Activated T-helper 1 cell treated with anti-CD3 and anti-CD28 coated beads, Interleukin-12 subunit alpha, Interleukin-12 subunit beta, Interleukin-2, Interleukin-4 antibody, amounts not matched to agents 30 ng/mL and 10 ng/mL and 1 ng/mL, durations not matched to agents 14 hours and 24 hours and 36 hours (primary cell): ENCODE results near the gene MBOAT1. TPM values are rescaled to one million over a fixed set of nuclear protein-coding genes. Genes with fewer than 3 reads are reported as not detected.

ENCODE experiments used
- DNase-seq: peaks from one replicate; pipeline ENCODE4 v3.0.0; 2021; ENCODE audit warnings: low spot score
- H3K27ac Mint-ChIP-seq: one replicate; pipeline ENCODE4 v1.8.0; 2021; ENCODE audit warnings: mild to moderate bottlenecking, mixed read lengths
- H3K27me3 Mint-ChIP-seq: one replicate; pipeline ENCODE4 v1.8.0; 2022; ENCODE audit warnings: mild to moderate bottlenecking, moderate library complexity, mixed read lengths; ENCODE audit not compliant: insufficient read depth
- H3K36me3 Mint-ChIP-seq: one replicate; pipeline ENCODE4 v1.8.0; 2021; ENCODE audit warnings: low read depth, mixed read lengths
- H3K4me1 Mint-ChIP-seq: one replicate; pipeline ENCODE4 v1.8.0; 2021; ENCODE audit warnings: low read depth, mixed read lengths
- H3K4me3 Mint-ChIP-seq: one replicate; pipeline ENCODE4 v1.8.0; 2021; ENCODE audit warnings: mild to moderate bottlenecking, moderate library complexity, mixed read lengths
- H3K9me3 Mint-ChIP-seq: one replicate; pipeline ENCODE4 v1.8.0; 2021; ENCODE audit warnings: mixed read lengths
- intact Hi-C: fragments of 100-400 bp; cut with micrococcal nuclease; formaldehyde crosslinking; loops from one replicate; pipeline ENCODE4 v1.15.1; 2024
- total RNA-seq: library from RNA; stranded (reverse); gene quantifications from 2 replicates; pipeline ENCODE4 v1.2.3, GENCODE V29; 2022

MBOAT1 gene
- total RNA-seq, 1 donor from 2014 or later, result 13.5 TPM

- H3K4me1 Mint-ChIP-seq, result no peaks in the 10 kb centered on the region
- H3K27me3 Mint-ChIP-seq, result peaks cover 19% of the 10 kb centered on the region
- H3K27ac Mint-ChIP-seq, result no peak overlapping the region
- no peaks in the 10 kb centered on the region for H3K36me3 Mint-ChIP-seq
- no peak overlapping the region for H3K4me3 Mint-ChIP-seq
- DNase-seq, result no peak
- intact Hi-C loops, result no loop called here
- peaks cover 10% of the 10 kb centered on the region for H3K9me3 Mint-ChIP-seq
These were observed 140.3 kb downstream of the MBOAT1 start for GRCh38 chr6:20071998-20072397.

DNA sequence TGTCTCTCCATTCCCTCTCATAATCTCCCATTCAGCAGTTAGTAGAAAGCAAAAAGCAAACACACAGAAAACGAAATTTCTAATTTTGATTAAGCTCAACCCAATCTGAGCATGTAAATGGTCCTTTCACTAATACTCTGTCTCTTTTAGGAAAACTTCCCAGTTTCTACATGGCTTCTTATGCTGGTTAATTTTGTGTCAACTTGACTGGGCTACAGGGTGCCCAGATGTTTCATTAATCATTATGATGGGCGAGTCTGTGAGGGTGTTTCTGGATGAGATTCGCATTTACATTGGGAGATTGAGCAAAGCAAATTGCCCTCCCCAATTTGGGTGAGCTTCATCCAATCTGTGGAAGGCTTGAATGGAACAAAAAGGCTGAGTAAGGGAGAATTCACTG, 142.2 kb downstream of the MBOAT1 start:
- intact Hi-C loops, result no loop called here
- no peaks in the 10 kb centered on the region for H3K4me1 Mint-ChIP-seq
- H3K27ac Mint-ChIP-seq, result no peak overlapping the region
- H3K9me3 Mint-ChIP-seq, result peaks cover 4% of the 10 kb centered on the region
- DNase-seq, result no peak
- H3K36me3 Mint-ChIP-seq, result no peaks in the 10 kb centered on the region
- H3K4me3 Mint-ChIP-seq, result no peak overlapping the region
- peaks cover 19% of the 10 kb centered on the region for H3K27me3 Mint-ChIP-seq

- H3K4me1 Mint-ChIP-seq, result no peaks in the 10 kb centered on the region
- no peak overlapping the region for H3K27ac Mint-ChIP-seq
- peaks cover 19% of the 10 kb centered on the region for H3K27me3 Mint-ChIP-seq
- H3K9me3 Mint-ChIP-seq, result peaks cover 4% of the 10 kb centered on the region
- H3K36me3 Mint-ChIP-seq, result no peaks in the 10 kb centered on the region
- DNase-seq, result no peak
- intact Hi-C loops, result no loop called here
- H3K4me3 Mint-ChIP-seq, result no peak overlapping the region
These were observed 143.2 kb downstream of the MBOAT1 start for GRCh38 chr6:20069021-20069522.

DNA sequence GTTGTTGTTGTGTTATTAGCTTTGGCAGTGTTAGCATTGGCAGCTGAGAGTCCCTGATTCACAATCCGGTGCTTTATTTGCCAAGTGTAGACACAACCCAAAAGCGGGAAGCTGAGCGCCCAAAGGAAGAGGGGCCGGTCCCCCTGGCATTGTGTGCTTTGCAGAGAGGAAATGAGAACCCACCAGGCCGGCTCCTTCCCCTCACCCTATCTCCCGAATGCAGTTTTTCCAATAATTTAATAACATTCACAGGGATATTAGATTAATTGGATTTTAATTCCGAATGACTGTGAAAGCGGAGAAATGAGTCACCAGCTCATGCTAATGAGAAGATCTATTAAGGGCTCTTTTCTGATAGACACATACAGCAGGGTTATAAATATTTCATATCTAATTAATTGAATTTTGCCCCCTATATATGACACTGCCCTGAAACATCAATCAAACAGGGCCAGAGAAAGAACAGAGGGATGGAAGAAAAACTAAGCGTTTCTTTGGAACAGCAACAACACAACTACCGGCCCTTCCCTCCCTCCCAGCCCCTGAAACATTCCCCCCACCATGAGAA, 143.8 kb downstream of the MBOAT1 start:
- peaks cover 4% of the 10 kb centered on the region for H3K9me3 Mint-ChIP-seq
- no peak overlapping the region for H3K27ac Mint-ChIP-seq
- H3K4me1 Mint-ChIP-seq, result no peaks in the 10 kb centered on the region
- H3K36me3 Mint-ChIP-seq, result no peaks in the 10 kb centered on the region
- H3K4me3 Mint-ChIP-seq, result no peak overlapping the region
- DNase-seq, result no peak
- H3K27me3 Mint-ChIP-seq, result peaks cover 19% of the 10 kb centered on the region
- intact Hi-C loops, result no loop called here

- Mint-ChIP-seq H3K36me3 (no peaks in the 10 kb centered on the region), H3K4me1 (peaks cover 7% of the 10 kb centered on the region), H3K27me3 (no peaks in the 10 kb centered on the region), H3K27ac (no peak overlapping the region), H3K9me3 (no peaks in the 10 kb centered on the region), H3K4me3 (no peak overlapping the region)
- DNase-seq, result no peak
- intact Hi-C loops, result no loop called here
These were observed 150.3 kb downstream of the MBOAT1 start for GRCh38 chr6:20061952-20062351.

GRCh38 chr6:20060252-20060651, 152.0 kb downstream of the MBOAT1 start:
- no peak overlapping the region for H3K4me3 Mint-ChIP-seq
- intact Hi-C loops, result no loop called here
- no peaks in the 10 kb centered on the region for H3K36me3 Mint-ChIP-seq
- no peaks in the 10 kb centered on the region for H3K27me3 Mint-ChIP-seq
- peaks cover 7% of the 10 kb centered on the region for H3K4me1 Mint-ChIP-seq
- DNase-seq, result no peak
- H3K27ac Mint-ChIP-seq, result no peak overlapping the region
- H3K9me3 Mint-ChIP-seq, result no peaks in the 10 kb centered on the region

GRCh38 chr6:20058912-20059311, 153.4 kb downstream of the MBOAT1 start:
- Mint-ChIP-seq H3K9me3 (no peaks in the 10 kb centered on the region), H3K4me1 (peaks cover 7% of the 10 kb centered on the region), H3K36me3 (no peaks in the 10 kb centered on the region), H3K4me3 (no peak overlapping the region), H3K27ac (no peak overlapping the region), H3K27me3 (no peaks in the 10 kb centered on the region)
- intact Hi-C loops, result loop anchor here (5.0 kb wide), 1 partner anchor 1062 kb away; no protein-coding TSS in a partner anchor
- no peak for DNase-seq

DNA sequence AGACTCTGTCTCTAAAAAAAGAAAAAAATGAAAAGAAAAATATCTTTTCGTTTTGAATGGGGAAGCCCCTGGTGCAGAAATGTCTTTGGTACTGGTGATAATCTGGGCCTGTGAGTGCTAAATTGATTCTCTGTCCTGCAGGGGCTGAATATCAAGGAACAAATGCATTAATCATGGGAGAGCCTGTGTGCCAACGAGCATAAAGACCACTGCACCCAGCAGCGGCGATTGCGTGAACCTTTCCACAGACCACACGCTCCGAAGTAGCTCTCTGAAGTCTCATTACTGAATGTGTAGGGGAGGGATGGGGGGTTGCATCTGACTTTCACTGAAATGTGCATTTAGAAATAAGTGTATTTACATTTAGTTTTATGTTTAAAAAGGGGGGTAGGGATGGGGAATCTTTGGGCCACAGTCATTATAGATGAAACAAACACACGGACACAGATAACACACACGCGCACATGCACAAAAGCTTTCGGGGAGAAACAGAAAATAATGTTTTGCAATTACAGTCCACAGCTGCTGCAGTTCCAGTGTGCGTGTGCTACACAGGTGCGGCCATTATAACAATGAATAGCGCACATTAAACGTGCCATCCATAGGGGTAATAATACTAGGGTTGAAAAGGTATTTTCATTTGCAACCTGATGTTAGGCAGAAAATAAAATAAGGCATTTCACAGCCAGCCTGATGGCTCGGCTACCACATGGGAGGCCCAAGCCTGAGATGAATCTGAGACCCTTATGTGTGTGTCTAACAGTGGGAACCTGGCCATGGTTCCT, 154.0 kb downstream of the MBOAT1 start:
- Mint-ChIP-seq H3K9me3 (no peaks in the 10 kb centered on the region), H3K4me3 (no peak overlapping the region), H3K27me3 (no peaks in the 10 kb centered on the region), H3K4me1 (peaks cover 7% of the 10 kb centered on the region), H3K27ac (no peak overlapping the region), H3K36me3 (no peaks in the 10 kb centered on the region)
- no peak for DNase-seq
- intact Hi-C loops, result loop anchor here (5.0 kb wide), 1 partner anchor 1061 kb away; no protein-coding TSS in a partner anchor

- no peak for DNase-seq
- no peak overlapping the region for H3K27ac Mint-ChIP-seq
- no peaks in the 10 kb centered on the region for H3K27me3 Mint-ChIP-seq
- intact Hi-C loops, result loop anchor here (5.0 kb wide), 1 partner anchor 1059 kb away; no protein-coding TSS in a partner anchor
- no peak overlapping the region for H3K4me3 Mint-ChIP-seq
- H3K36me3 Mint-ChIP-seq, result no peaks in the 10 kb centered on the region
- H3K4me1 Mint-ChIP-seq, result no peaks in the 10 kb centered on the region
- no peaks in the 10 kb centered on the region for H3K9me3 Mint-ChIP-seq
These were observed 155.8 kb downstream of the MBOAT1 start for GRCh38 chr6:20056350-20056992.

DNA sequence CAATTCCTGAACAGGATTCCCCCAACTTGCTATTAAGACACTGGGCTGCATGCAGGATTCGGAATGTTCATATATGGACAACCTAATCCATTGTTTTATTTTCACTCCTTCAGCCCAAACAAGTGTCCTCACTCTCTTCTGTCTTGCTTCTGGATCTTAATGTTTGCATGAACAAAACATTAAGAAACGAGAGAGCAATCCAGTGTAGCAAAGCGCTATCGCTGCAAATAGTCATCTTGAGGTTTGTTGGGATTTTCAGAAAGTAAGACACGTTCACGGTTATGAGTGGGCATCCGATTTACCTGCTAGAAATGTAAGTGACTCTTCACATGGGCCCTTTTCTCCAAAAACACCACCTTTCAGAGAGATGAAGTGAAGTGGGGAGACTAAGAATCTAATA, 156.4 kb downstream of the MBOAT1 start:
- Mint-ChIP-seq H3K27ac (no peak overlapping the region), H3K4me1 (no peaks in the 10 kb centered on the region)
- intact Hi-C loops, result loop anchor here (5.0 kb wide), 1 partner anchor 1059 kb away; no protein-coding TSS in a partner anchor

More for the DNA sequence above, 156.4 kb downstream of the MBOAT1 start:
- H3K36me3 Mint-ChIP-seq, result no peaks in the 10 kb centered on the region
- DNase-seq, result no peak
- H3K9me3 Mint-ChIP-seq, result no peaks in the 10 kb centered on the region
- no peak overlapping the region for H3K4me3 Mint-ChIP-seq
- no peaks in the 10 kb centered on the region for H3K27me3 Mint-ChIP-seq

Other genes with a start within 250 kb of the MBOAT1 start
- 30.3 and 30.5 TPM in 2 replicates for gene E2F3, start 189.4 kb upstream of the MBOAT1 start, total RNA-seq